GM13976 (cell line): ENCODE measurements around the gene HIRIP3.

Experiments
- DNase-seq: peaks from one replicate; pipeline ENCODE4 v3.0.0; 2012; ENCODE audit warnings: low spot score
- in situ Hi-C: fragments of 300-500 bp; cut with MboI; formaldehyde crosslinking; loops from one replicate; pipeline ENCODE4 v1.12.0; 2022; ENCODE audit warnings: low sequenced_read_pairs, mixed read lengths, inconsistent platforms; ENCODE audit not compliant: unreplicated experiment
- TF ChIP-seq, protein P1 (sequence below): IDR thresholded peaks from 2 replicates; pipeline ENCODE4 v1.5.1; 2012; ENCODE audit warnings: borderline replicate concordance, mild to moderate bottlenecking; ENCODE audit not compliant: insufficient read depth; ENCODE audit errors: extremely low read depth, missing control alignments, control extremely low read depth

Gene HIRIP3

DNA sequence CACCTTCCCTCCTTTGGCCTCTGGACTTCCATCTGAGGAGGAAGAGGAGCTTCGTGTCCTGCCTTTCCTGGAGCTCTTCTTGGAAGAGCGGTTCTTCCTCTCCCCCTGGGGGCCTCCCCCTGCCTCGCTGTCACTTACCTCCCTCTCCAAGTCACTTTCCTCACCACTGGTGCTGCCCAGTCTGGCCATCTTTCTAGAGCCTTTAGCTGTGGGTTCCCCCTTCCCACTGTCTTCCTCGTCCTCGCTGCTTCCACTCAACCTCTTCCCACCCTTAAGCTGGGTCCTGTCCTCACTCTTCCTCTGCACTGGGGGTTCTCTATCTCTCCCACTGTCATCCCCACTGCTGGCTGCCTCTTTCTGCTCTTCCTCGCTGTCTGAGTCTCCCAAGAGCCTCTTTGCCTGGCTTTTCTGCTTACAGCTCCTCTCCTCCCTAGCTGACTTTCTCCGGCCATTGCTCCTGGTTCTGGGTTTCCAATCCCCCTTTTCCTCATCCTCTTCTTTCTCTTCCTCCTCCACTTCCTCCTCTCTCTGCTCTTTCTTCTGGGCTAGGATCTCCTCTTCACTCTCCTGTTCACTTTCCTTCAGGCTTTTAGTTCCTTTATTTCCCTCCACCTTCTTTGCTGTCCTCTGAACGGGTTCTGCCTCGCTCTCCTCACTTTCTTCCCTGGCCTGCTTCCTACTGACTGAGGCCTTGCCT, 1.4 kb downstream of the HIRIP3 start:
- in situ Hi-C loops: no loop called here
- DNase-seq: no peak
- TF ChIP-seq, protein P1, sequence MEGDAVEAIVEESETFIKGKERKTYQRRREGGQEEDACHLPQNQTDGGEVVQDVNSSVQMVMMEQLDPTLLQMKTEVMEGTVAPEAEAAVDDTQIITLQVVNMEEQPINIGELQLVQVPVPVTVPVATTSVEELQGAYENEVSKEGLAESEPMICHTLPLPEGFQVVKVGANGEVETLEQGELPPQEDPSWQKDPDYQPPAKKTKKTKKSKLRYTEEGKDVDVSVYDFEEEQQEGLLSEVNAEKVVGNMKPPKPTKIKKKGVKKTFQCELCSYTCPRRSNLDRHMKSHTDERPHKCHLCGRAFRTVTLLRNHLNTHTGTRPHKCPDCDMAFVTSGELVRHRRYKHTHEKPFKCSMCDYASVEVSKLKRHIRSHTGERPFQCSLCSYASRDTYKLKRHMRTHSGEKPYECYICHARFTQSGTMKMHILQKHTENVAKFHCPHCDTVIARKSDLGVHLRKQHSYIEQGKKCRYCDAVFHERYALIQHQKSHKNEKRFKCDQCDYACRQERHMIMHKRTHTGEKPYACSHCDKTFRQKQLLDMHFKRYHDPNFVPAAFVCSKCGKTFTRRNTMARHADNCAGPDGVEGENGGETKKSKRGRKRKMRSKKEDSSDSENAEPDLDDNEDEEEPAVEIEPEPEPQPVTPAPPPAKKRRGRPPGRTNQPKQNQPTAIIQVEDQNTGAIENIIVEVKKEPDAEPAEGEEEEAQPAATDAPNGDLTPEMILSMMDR: no peak

DNA sequence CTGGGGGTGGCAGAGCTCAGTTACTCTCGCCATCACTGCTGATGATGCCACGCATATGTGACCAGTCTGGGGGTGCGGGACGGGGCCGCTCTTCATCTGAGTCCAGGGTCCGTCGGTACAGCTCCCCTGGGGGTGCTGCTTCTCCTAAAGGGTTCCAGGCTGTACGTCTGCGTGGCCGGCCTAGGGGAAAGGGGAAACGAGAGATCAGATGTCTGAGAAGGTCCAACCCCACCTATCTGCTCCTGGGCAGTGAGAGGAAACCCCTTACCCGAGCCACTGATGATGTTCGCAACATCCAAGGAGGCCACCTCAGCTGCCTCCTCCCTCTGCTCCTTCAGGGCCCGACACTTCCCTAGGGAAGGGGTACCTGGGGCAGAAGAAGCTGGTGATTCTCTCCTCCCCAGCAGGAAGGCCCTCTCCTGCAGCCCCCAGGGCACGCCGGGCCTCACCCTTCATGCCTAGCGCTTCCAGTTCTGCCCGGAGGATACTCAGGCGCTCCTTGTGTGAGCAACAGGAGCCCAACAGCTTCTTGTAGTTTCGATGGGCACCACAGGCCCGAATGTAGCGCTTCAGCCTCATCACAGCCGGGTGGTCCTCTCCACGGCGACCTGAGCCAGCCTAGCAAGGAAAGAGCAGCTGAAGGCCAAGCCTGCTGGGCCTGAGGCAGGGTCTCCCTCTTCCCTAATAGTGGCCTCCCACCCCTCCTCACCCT, 2.1 kb downstream of the HIRIP3 start:
- TF ChIP-seq, protein P1: no peak
- in situ Hi-C loops: no loop called here
- no peak for DNase-seq

DNA sequence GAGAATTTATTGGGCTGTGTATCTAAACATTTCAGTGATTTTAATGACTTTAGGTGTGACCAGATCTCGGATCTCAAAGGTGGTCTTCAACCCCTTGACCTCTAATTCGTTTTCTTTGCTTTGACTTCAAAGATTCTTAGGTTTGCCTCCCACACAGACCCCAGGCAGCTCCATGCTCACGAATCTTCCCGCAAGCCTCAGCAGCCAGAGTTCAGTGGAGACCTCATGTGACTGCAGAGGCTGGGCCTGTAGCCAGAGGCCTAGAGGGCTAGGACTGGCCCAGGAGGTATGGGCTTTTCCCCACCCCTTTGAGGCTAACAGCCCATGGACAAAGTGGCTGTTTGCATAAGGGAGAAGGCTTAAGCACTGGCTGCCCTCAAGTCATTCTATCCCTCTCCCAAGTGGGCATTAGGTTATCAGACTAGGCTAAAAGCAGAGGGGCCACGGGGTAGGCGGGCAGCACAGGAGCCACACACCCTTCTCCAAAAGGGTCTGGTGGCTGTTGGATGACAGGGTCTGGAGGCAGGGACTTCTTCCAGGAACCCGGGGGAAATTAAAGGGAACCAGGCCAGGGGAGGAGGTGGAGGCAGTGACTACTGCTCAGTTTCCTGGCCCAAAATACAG, 3.0 kb downstream of the HIRIP3 start:
- in situ Hi-C loops: no loop called here
- DNase-seq: no peak
- TF ChIP-seq, protein P1: no peak

DNA sequence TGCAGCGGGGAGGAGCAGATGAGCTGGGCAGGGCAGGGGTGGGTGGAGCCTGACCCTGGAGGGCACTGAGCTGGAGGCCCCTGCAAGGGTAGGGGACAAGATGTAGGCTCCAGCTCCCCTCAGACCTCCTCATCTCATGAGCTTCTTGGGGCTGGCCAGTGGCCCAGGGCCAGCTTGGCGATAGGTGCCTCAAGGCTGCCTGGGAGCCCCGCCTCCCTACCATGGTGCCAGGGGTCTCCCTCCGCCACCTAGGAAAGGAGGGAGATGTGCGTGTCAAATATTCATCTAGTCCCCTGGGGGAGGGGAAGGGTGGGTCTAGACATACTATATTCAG, 3.9 kb downstream of the HIRIP3 start:
- DNase-seq: no peak
- TF ChIP-seq, protein P1: no peak
- in situ Hi-C loops: no loop called here

DNA sequence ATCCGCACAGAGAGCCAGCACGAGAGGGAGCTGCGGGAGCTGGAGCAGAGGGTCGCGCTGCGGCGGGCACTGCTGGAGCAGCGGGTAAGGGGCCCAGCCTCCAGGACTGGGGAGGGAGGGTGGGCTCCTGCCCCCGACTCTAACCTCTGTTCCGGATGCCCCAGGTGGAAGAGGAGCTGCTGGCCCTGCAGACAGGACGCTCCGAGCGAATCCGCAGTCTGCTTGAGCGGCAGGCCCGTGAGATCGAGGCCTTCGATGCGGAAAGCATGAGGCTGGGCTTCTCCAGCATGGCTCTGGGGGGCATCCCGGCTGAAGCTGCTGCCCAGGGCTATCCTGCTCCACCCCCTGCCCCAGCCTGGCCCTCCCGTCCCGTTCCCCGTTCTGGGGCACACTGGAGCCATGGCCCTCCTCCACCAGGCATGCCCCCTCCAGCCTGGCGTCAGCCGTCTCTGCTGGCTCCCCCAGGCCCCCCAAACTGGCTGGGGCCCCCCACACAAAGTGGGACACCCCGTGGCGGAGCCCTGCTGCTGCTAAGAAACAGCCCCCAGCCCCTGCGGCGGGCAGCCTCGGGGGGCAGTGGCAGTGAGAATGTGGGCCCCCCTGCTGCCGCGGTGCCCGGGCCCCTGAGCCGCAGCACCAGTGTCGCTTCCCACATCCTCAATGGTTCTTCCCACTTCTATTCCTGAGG, 4.4 kb downstream of the HIRIP3 start:
- TF ChIP-seq, protein P1: no peak
- in situ Hi-C loops: no loop called here

DNA sequence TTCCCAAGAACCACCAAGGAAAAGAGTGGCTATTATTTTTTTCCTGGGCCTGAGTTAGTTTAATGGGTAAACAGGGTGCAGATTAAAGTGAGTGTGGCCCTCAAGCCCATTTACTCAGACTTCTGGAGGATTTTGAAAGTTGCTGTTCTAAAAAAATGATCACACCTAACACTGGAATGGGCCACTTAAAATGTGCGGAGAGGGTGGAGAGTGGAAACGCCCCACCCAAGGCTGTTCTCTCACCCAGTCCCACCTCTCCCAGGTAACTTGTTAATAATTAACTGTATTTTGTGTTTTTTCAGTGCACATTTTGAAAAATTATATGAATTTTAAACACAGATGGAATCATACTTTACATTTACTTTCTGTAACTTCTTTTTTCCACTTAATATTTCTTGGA, 5.4 kb downstream of the HIRIP3 start:
- DNase-seq: no peak
- in situ Hi-C loops: no loop called here

More for the DNA sequence above, 4.4 kb downstream of the HIRIP3 start:
- DNase-seq: no peak

More for the DNA sequence above, 5.4 kb downstream of the HIRIP3 start:
- TF ChIP-seq, protein P1: no peak
